GM23338 (cell line): ENCODE results near the gene TMEM247. TPM values are rescaled to one million over a fixed set of nuclear protein-coding genes. Genes with fewer than 3 reads are reported as not detected.

Experiments
- ATAC-seq: fragments of 200-7000 bp; cut with Tn5 transposase; 3 replicates; pipeline ENCODE4 v1.9.1; 2020
- DNase-seq: peaks from one replicate; pipeline ENCODE4 v3.0.0-alpha.2; 2015; ENCODE audit warnings: low spot score
- H2AFZ ChIP-seq: fragments of 200-600 bp; sonication (generic); 2 replicates; pipeline ENCODE4 v1.8.0; 2016; ENCODE audit warnings: antibody characterized with exemption, mild to moderate bottlenecking, moderate library complexity
- H3F3A ChIP-seq: fragments of 200-600 bp; sonication (generic); replicated peaks from 2 replicates; pipeline ENCODE4 v1.8.0; 2017; ENCODE audit warnings: antibody characterized with exemption, mixed run types, low read depth
- H3K27ac ChIP-seq: fragments of 200-600 bp; sonication (generic); 2 replicates; pipeline ENCODE4 v1.6.1; 2016; ENCODE audit warnings: low read depth
- H3K27me3 ChIP-seq: fragments of 200-600 bp; sonication (generic); 2 replicates; pipeline ENCODE4 v1.8.0; 2016; ENCODE audit warnings: mild to moderate bottlenecking, mixed run types, moderate library complexity; ENCODE audit not compliant: insufficient read depth
- H3K36me3 ChIP-seq: fragments of 200-600 bp; sonication (generic); 2 replicates; pipeline ENCODE4 v1.8.0; 2016; ENCODE audit warnings: mild to moderate bottlenecking; ENCODE audit not compliant: insufficient read depth
- H3K4me1 ChIP-seq: fragments of 200-600 bp; sonication (generic); 2 replicates; pipeline ENCODE4 v1.8.0; 2016; ENCODE audit warnings: mild to moderate bottlenecking, moderate library complexity; ENCODE audit not compliant: insufficient read depth
- H3K4me2 ChIP-seq: fragments of 200-600 bp; sonication (generic); 2 replicates; pipeline ENCODE4 v1.7.1; 2017; ENCODE audit warnings: mixed run types
- H3K4me3 ChIP-seq: fragments of 200-600 bp; sonication (generic); 2 replicates; pipeline ENCODE4 v1.6.1; 2016; ENCODE audit warnings: mixed run types
- H3K79me2 ChIP-seq: fragments of 200-600 bp; sonication (generic); replicated peaks from 2 replicates; pipeline ENCODE4 v1.8.0; 2017; ENCODE audit warnings: mild to moderate bottlenecking; ENCODE audit not compliant: insufficient read depth
- H3K9me2 ChIP-seq: fragments of 200-600 bp; sonication (generic); 2 replicates; pipeline ENCODE4 v1.8.0; 2017; ENCODE audit not compliant: insufficient read depth
- H4K20me1 ChIP-seq: fragments of 200-600 bp; sonication (generic); replicated peaks from 2 replicates; pipeline ENCODE4 v1.8.0; 2017; ENCODE audit warnings: mild to moderate bottlenecking; ENCODE audit not compliant: insufficient read depth
- H3K27ac Mint-ChIP-seq: 2 replicates; pipeline ENCODE4 v1.8.0; 2020; ENCODE audit warnings: inconsistent platforms, mild to moderate bottlenecking, moderate library complexity, mixed read lengths
- H3K27me3 Mint-ChIP-seq: 3 replicates; pipeline ENCODE4 v1.8.0; 2022; ENCODE audit warnings: low read depth, mild to moderate bottlenecking, moderate library complexity, mixed read lengths, inconsistent platforms; ENCODE audit not compliant: insufficient read depth, poor library complexity
- H3K36me3 Mint-ChIP-seq: 3 replicates; pipeline ENCODE4 v1.8.0; 2021; ENCODE audit warnings: low read depth, mild to moderate bottlenecking, inconsistent platforms, moderate library complexity, mixed read lengths
- H3K4me1 Mint-ChIP-seq: 3 replicates; pipeline ENCODE4 v1.8.0; 2020; ENCODE audit warnings: mild to moderate bottlenecking, inconsistent platforms, mixed read lengths
- H3K4me3 Mint-ChIP-seq: 3 replicates; pipeline ENCODE4 v1.8.0; 2021; ENCODE audit warnings: moderate library complexity, mild to moderate bottlenecking, inconsistent platforms, mixed read lengths
- H3K9me3 Mint-ChIP-seq: 3 replicates; pipeline ENCODE4 v1.8.0; 2020; ENCODE audit warnings: moderate library complexity, mild to moderate bottlenecking, inconsistent platforms, mixed read lengths
- CREB1 ChIP-seq: fragments of 250-450 bp; sonication (Bioruptor Pico); IDR thresholded peaks from 2 replicates; pipeline ENCODE4 v1.5.0; 2020; ENCODE audit warnings: low read depth, mild to moderate bottlenecking, moderate library complexity
- CTCF ChIP-seq, 2 experiments: fragments of 200-600 bp in 1 of 2; sonication (generic) in 1 of 2; conservative IDR thresholded peaks; 2 replicates each; pipeline versions ENCODE4 v1.5.1 to v1.6.1; 2016 to 2017; ENCODE audit warnings: antibody characterized with exemption in 2 of 2, low read depth in 2 of 2, mild to moderate bottlenecking in 2 of 2, moderate library complexity in 1 of 2
- EZH2 ChIP-seq: fragments of 200-600 bp; sonication (generic); IDR thresholded peaks from one replicate; pipeline ENCODE4 v1.8.0; 2017; ENCODE audit warnings: antibody characterized with exemption, mild to moderate bottlenecking, low read depth; ENCODE audit not compliant: unreplicated experiment
- EZH2phosphoT487 ChIP-seq: fragments of 200-600 bp; sonication (generic); IDR thresholded peaks from one replicate; pipeline ENCODE4 v1.8.1; 2018; ENCODE audit warnings: antibody characterized with exemption; ENCODE audit not compliant: unreplicated experiment
- JUNB ChIP-seq: IDR thresholded peaks from one replicate; pipeline ENCODE4 v1.6.1; 2016; ENCODE audit warnings: antibody characterized with exemption; ENCODE audit not compliant: unreplicated experiment
- NANOG ChIP-seq: IDR thresholded peaks from 2 replicates; pipeline ENCODE4 v1.6.1; 2016; ENCODE audit warnings: antibody characterized with exemption, borderline replicate concordance
- POLR2AphosphoS5 ChIP-seq: IDR thresholded peaks from 2 replicates; pipeline ENCODE4 v1.6.1; 2016; ENCODE audit warnings: antibody characterized with exemption, low read depth
- REST ChIP-seq: IDR thresholded peaks from one replicate; pipeline ENCODE4 v1.6.1; 2018; ENCODE audit warnings: antibody characterized with exemption; ENCODE audit not compliant: unreplicated experiment
- STAT1 ChIP-seq: IDR thresholded peaks from one replicate; pipeline ENCODE4 v1.6.1; 2016; ENCODE audit warnings: antibody characterized with exemption; ENCODE audit not compliant: unreplicated experiment
- ZNF114 ChIP-seq: fragments of 250-450 bp; sonication (Bioruptor Pico); IDR thresholded peaks from 2 replicates; pipeline ENCODE4 v1.5.0; 2020; ENCODE audit warnings: mild to moderate bottlenecking, moderate library complexity
- ZNF331 ChIP-seq: fragments of 250-450 bp; sonication (Bioruptor Pico); IDR thresholded peaks from 2 replicates; pipeline ENCODE4 v1.5.0; 2020; ENCODE audit warnings: low read depth, mild to moderate bottlenecking, moderate library complexity
- polyA plus RNA-seq: library from polyadenylated mRNA; unstranded; fragments of >200 nt; fragmentation: Nextera tagmentation; extraction: Ambion mirVana; gene quantifications from 2 replicates; pipeline ENCODE4 v1.2.1, GENCODE V29; 2016
- total RNA-seq: library from RNA; depleted of rRNA; stranded (reverse); fragments of >200 nt; shearing (Covaris generic); gene quantifications from 2 replicates; pipeline ENCODE4 v1.2.3, GENCODE V29; 2014
- TF ChIP-seq, protein P1 (sequence below): fragments of 250-450 bp; sonication (Bioruptor Pico); IDR thresholded peaks from 2 replicates; pipeline ENCODE4 v1.5.0; 2020; ENCODE audit warnings: mild to moderate bottlenecking, moderate library complexity
- TF ChIP-seq, protein P2 (sequence below): IDR thresholded peaks from 2 replicates; pipeline ENCODE4 v1.6.1; 2016; ENCODE audit warnings: antibody characterized with exemption

The TMEM247 gene
- total and polyA plus RNA-seq, 2 experiments from 2014 or later: not detected

DNA sequence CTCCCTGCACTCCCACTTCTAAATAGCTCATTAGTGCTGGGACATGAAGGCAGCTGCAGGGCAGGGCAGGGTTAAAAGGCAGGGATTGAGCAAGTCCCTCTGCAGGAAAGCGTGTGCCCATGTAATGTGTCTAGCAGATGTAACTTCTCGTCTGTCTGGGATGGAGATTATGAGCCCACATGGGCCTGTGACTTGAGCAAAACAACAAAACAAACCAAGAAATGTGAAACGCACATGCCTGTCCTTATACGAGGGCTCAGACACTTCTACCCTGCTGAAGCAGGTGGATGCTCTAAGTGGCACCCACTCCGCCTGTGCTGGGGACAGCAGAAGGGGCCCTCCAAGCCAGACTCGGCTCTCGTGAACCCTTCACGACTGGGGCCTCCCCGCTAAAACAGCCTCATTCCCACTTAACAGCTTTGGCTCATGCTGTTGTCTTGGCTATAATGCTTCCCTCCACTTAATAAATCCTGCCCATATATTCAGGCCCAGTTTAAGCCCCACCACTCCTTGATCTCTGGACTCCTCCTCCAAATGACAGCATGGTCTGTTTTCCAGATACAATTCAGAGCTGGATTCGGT, 40.9 kb downstream of the TMEM247 start:
- Histone ChIP-seq H3K4me3 (no peak overlapping the region), H2AFZ (no peak overlapping the region), H3K4me2 (no peak overlapping the region), H3K27ac (no peak overlapping the region), H3K9me2 (no peaks in the 10 kb centered on the region), H3K36me3 (no peaks in the 10 kb centered on the region), H3F3A (no peaks in the 10 kb centered on the region), H4K20me1 (no peaks in the 10 kb centered on the region), H3K79me2 (no peaks in the 10 kb centered on the region), H3K4me1 (no peaks in the 10 kb centered on the region), H3K27me3 (no peaks in the 10 kb centered on the region)
- Mint-ChIP-seq H3K27me3 (no peaks in the 10 kb centered on the region), H3K4me3 (no peak overlapping the region), H3K27ac (no peak overlapping the region), H3K36me3 (peaks cover 4% of the 10 kb centered on the region; the same call in 1 of the 3 replicates), H3K4me1 (no peaks in the 10 kb centered on the region), H3K9me3 (peaks cover 11% of the 10 kb centered on the region; the same call in 2 of the 3 replicates)
- TF ChIP-seq ZNF331 (CRISPR knock-in tag) (no peak), POLR2AphosphoS5 (no peak), EZH2phosphoT487 (no peak), JUNB (no peak), EZH2 (no peak), ZNF114 (no peak), REST (no peak), STAT1 (no peak), CREB1 (no peak), NANOG (no peak), CTCF (conservative IDR thresholded peaks at IDR 0.05; ENCODE audit: low read depth in 2 of 2) (no peak)
- TF ChIP-seq, protein P1, sequence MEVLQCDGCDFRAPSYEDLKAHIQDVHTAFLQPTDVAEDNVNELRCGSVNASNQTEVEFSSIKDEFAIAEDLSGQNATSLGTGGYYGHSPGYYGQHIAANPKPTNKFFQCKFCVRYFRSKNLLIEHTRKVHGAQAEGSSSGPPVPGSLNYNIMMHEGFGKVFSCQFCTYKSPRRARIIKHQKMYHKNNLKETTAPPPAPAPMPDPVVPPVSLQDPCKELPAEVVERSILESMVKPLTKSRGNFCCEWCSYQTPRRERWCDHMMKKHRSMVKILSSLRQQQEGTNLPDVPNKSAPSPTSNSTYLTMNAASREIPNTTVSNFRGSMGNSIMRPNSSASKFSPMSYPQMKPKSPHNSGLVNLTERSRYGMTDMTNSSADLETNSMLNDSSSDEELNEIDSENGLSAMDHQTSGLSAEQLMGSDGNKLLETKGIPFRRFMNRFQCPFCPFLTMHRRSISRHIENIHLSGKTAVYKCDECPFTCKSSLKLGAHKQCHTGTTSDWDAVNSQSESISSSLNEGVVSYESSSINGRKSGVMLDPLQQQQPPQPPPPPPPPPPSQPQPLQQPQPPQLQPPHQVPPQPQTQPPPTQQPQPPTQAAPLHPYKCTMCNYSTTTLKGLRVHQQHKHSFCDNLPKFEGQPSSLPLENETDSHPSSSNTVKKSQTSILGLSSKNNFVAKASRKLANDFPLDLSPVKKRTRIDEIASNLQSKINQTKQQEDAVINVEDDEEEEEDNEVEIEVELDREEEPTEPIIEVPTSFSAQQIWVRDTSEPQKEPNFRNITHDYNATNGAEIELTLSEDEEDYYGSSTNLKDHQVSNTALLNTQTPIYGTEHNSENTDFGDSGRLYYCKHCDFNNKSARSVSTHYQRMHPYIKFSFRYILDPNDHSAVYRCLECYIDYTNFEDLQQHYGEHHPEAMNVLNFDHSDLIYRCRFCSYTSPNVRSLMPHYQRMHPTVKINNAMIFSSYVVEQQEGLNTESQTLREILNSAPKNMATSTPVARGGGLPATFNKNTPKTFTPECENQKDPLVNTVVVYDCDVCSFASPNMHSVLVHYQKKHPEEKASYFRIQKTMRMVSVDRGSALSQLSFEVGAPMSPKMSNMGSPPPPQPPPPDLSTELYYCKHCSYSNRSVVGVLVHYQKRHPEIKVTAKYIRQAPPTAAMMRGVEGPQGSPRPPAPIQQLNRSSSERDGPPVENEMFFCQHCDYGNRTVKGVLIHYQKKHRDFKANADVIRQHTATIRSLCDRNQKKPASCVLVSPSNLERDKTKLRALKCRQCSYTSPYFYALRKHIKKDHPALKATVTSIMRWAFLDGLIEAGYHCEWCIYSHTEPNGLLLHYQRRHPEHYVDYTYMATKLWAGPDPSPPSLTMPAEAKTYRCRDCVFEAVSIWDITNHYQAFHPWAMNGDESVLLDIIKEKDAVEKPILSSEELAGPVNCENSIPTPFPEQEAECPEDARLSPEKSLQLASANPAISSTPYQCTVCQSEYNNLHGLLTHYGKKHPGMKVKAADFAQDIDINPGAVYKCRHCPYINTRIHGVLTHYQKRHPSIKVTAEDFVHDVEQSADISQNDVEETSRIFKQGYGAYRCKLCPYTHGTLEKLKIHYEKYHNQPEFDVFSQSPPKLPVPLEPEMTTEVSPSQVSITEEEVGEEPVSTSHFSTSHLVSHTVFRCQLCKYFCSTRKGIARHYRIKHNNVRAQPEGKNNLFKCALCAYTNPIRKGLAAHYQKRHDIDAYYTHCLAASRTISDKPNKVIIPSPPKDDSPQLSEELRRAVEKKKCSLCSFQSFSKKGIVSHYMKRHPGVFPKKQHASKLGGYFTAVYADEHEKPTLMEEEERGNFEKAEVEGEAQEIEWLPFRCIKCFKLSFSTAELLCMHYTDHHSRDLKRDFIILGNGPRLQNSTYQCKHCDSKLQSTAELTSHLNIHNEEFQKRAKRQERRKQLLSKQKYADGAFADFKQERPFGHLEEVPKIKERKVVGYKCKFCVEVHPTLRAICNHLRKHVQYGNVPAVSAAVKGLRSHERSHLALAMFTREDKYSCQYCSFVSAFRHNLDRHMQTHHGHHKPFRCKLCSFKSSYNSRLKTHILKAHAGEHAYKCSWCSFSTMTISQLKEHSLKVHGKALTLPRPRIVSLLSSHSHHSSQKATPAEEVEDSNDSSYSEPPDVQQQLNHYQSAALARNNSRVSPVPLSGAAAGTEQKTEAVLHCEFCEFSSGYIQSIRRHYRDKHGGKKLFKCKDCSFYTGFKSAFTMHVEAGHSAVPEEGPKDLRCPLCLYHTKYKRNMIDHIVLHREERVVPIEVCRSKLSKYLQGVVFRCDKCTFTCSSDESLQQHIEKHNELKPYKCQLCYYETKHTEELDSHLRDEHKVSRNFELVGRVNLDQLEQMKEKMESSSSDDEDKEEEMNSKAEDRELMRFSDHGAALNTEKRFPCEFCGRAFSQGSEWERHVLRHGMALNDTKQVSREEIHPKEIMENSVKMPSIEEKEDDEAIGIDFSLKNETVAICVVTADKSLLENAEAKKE (CRISPR knock-in tag): no peak
- TF ChIP-seq, protein P2, sequence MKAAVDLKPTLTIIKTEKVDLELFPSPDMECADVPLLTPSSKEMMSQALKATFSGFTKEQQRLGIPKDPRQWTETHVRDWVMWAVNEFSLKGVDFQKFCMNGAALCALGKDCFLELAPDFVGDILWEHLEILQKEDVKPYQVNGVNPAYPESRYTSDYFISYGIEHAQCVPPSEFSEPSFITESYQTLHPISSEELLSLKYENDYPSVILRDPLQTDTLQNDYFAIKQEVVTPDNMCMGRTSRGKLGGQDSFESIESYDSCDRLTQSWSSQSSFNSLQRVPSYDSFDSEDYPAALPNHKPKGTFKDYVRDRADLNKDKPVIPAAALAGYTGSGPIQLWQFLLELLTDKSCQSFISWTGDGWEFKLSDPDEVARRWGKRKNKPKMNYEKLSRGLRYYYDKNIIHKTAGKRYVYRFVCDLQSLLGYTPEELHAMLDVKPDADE: no peak
- ATAC-seq (no peak), DNase-seq (no peak)
